Effector CD8-positive, alpha-beta T cell (primary cell): ENCODE data around the gene SPACA1.

ENCODE experiments used
- DNase-seq: peaks from one replicate; lab custom pipeline; 2025; lab: John Stamatoyannopoulos, UW

SPACA1 gene

GRCh38 chr6:88105741-88106340 lies 58.2 kb downstream of the SPACA1 start:
- no peak for DNase-seq

- no peak for DNase-seq
Observed at GRCh38 chr6:88107241-88107640, 59.6 kb downstream of the SPACA1 start.

DNA sequence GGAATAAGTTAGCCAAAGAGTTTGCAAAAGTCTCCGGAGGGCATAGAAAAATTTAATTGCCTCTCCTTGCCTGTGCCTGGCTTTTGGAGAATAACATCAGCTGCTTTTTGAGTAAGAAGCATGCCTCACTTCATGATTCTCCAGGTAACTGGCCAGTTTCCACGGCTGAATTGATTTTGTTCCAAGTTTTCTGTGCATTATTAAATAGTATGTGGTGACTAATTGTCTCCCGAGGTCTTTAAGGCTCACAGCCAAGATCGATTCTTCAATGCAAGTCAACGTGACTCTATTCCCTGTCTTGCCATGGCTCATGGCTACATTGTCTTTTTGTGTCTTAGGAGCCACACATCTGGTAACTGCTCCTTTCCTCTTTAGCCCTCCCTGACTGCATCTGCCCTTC lies 64.3 kb downstream of the SPACA1 start:
- DNase-seq: no peak

GRCh38 chr6:88114838-88115237 lies 67.2 kb downstream of the SPACA1 start:
- DNase-seq: no peak

DNA sequence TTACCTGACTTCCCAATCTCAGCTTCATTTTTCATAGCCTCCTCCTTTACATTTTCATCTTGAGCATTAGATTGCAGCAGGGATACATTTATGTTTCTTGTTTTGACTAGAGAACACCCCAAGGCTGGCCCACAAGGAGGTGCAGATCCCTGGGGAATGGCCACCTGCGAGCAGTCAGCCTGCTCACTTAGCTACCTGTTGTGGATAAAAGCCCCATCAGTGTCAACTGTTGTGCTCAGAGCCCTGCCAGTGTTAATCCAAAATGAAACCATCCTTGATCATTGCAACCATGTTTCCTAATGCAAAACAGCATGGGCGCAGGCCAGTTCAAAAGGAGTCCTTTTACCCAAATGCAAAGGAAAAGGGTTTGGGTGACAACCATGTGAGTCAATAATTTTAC lies 67.7 kb downstream of the SPACA1 start:
- DNase-seq: no peak

- DNase-seq: no peak
Observed at GRCh38 chr6:88116276-88116675, 68.6 kb downstream of the SPACA1 start.
